H1 (cell line): Measurements from ENCODE around the gene KRT1. TPM values are rescaled to one million over a fixed set of nuclear protein-coding genes. Genes with fewer than 3 reads are reported as not detected.
A peak's percentile ranks its signal among the peaks of the same experiment; 100 is the strongest.

Source experiments
- CTCF ChIA-PET: fragments of 300-600 bp; sonication (Branson Sonifier 250); formaldehyde crosslinking; loops from one replicate; lab custom pipeline; 2021; ENCODE audit not compliant: partially characterized antibody; lab: Charles Lee
- POLR2A ChIA-PET: fragments of 300-600 bp; sonication (Branson Sonifier 250); formaldehyde crosslinking; loops from one replicate; lab custom pipeline; 2021; ENCODE audit warnings: inconsistent platforms; ENCODE audit not compliant: partially characterized antibody; lab: Charles Lee
- DNase-seq, 2 experiments: peaks; one replicate each; pipeline versions ENCODE4 v3.0.0 to v3.0.0-alpha.2; 2010 to 2022; ENCODE audit warnings: low spot score in 2 of 2, low read depth in 1 of 2, mixed read lengths in 1 of 2
- FAIRE-seq: peaks from 2 replicates; lab custom pipeline; 2011; peaks lifted over from hg19 to GRCh38; lab: Jason Lieb, UNC
- H2AFZ ChIP-seq: 2 replicates; pipeline ENCODE4 v1.8.1; 2012; ENCODE audit warnings: low read length, inconsistent platforms
- H2AK5ac ChIP-seq: 2 replicates; pipeline ENCODE4 v1.6.1; 2013; ENCODE audit warnings: low read depth, low read length
- H2BK120ac ChIP-seq: replicated peaks from 2 replicates; pipeline ENCODE3; 2013; ENCODE audit warnings: low read depth, low read length, inconsistent platforms
- H2BK12ac ChIP-seq: 2 replicates; pipeline ENCODE4 v1.6.1; 2013; ENCODE audit warnings: low read depth, low read length
- H2BK15ac ChIP-seq: 2 replicates; pipeline ENCODE4 v1.6.1; 2013; ENCODE audit warnings: low read length
- H2BK20ac ChIP-seq: 2 replicates; pipeline ENCODE4 v1.6.1; 2013; ENCODE audit warnings: low read length
- H2BK5ac ChIP-seq: 2 replicates; pipeline ENCODE4 v1.6.1; 2013; ENCODE audit warnings: low read depth, low read length
- H3K14ac ChIP-seq: 2 replicates; pipeline ENCODE4 v1.6.1; 2013; ENCODE audit warnings: inconsistent platforms; ENCODE audit not compliant: insufficient read length
- H3K18ac ChIP-seq: 2 replicates; pipeline ENCODE4 v1.6.1; 2013; ENCODE audit warnings: low read length; ENCODE audit errors: extremely low read depth
- H3K23ac ChIP-seq: 2 replicates; pipeline ENCODE4 v1.6.1; 2013; ENCODE audit warnings: inconsistent platforms; ENCODE audit not compliant: insufficient read length
- H3K23me2 ChIP-seq: 2 replicates; pipeline ENCODE4 v1.6.1; 2013; ENCODE audit warnings: low read depth, low read length
- H3K27ac ChIP-seq: 2 replicates; pipeline ENCODE4 v1.6.1; 2011; ENCODE audit warnings: low read depth, low read length, inconsistent platforms
- H3K27me3 ChIP-seq, 4 experiments: replicated peaks in 1 of 4; 1 replicate in 1 of 4; 2 replicates in 3 of 4; pipeline versions ENCODE4 v1.6.1 to v1.8.1; 2011 to 2013; ENCODE audit warnings: low read length in 3 of 4, mild to moderate bottlenecking in 3 of 4, inconsistent platforms in 2 of 4, mixed read lengths in 2 of 4, moderate library complexity in 1 of 4; ENCODE audit not compliant: control insufficient read depth in 3 of 4, insufficient read depth in 3 of 4; ENCODE audit errors: extremely low read depth in 1 of 4
- H3K36me3 ChIP-seq, 4 experiments: 2 replicates each; pipeline versions ENCODE4 v1.6.1 to v1.8.1; 2011 to 2013; ENCODE audit warnings: mild to moderate bottlenecking in 4 of 4, low read length in 3 of 4, moderate library complexity in 2 of 4, control low read depth in 1 of 4, inconsistent platforms in 1 of 4; ENCODE audit not compliant: insufficient read depth in 4 of 4, control insufficient read depth in 2 of 4
- H3K4ac ChIP-seq: replicated peaks from 2 replicates; pipeline ENCODE3; 2013; ENCODE audit warnings: low read length, low read depth, mixed read lengths, inconsistent platforms; ENCODE audit not compliant: insufficient read length
- H3K4me1 ChIP-seq, 4 experiments: replicated peaks in 1 of 4; 1 replicate in 1 of 4; 2 replicates in 3 of 4; pipeline versions ENCODE4 v1.6.1 to v1.8.1; 2011 to 2013; ENCODE audit warnings: low read length in 3 of 4, inconsistent platforms in 2 of 4, mixed read lengths in 1 of 4; ENCODE audit not compliant: insufficient read depth in 4 of 4, control insufficient read depth in 3 of 4
- H3K4me2 ChIP-seq, 2 experiments: 2 replicates each; pipeline versions ENCODE4 v1.6.1 to v1.8.1; 2011 to 2013; ENCODE audit warnings: low read depth in 2 of 2, low read length in 2 of 2, control low read depth in 1 of 2, inconsistent platforms in 1 of 2, mild to moderate bottlenecking in 1 of 2; ENCODE audit not compliant: insufficient read depth in 1 of 2
- H3K4me3 ChIP-seq, 4 experiments: fragments of 200-600, 300-600 bp in 1 of 4; sonication (generic), shearing (Covaris generic), sonication (Bioruptor Twin) in 1 of 4; 2 replicates each; pipeline versions ENCODE4 v1.5.1 to v1.8.1; 2011 to 2016; ENCODE audit warnings: low read length in 4 of 4, low read depth in 3 of 4, control low read depth in 2 of 4, inconsistent platforms in 2 of 4, mild to moderate bottlenecking in 2 of 4, mixed read lengths in 1 of 4, moderate library complexity in 1 of 4; ENCODE audit not compliant: insufficient read depth in 2 of 4; ENCODE audit errors: extremely low read depth in 1 of 4
- H3K56ac ChIP-seq: replicated peaks from 2 replicates; pipeline ENCODE3; 2013; ENCODE audit warnings: low read depth, mild to moderate bottlenecking, mixed read lengths, low read length, inconsistent platforms; ENCODE audit not compliant: insufficient read length
- H3K79me1 ChIP-seq: 2 replicates; pipeline ENCODE4 v1.6.1; 2013; ENCODE audit warnings: low read depth, low read length, control low read depth
- H3K79me2 ChIP-seq, 2 experiments: 2 replicates each; pipeline versions ENCODE4 v1.6.1 to v1.8.1; 2012 to 2013; ENCODE audit warnings: low read length in 2 of 2, mild to moderate bottlenecking in 2 of 2, inconsistent platforms in 1 of 2; ENCODE audit not compliant: insufficient read depth in 2 of 2, control insufficient read depth in 1 of 2
- H3K9ac ChIP-seq, 4 experiments: replicated peaks in 1 of 4; 1 replicate in 1 of 4; 2 replicates in 3 of 4; pipeline versions ENCODE4 v1.6.1 to v1.8.1; 2011 to 2013; ENCODE audit warnings: low read depth in 3 of 4, low read length in 3 of 4, control low read depth in 2 of 4, mild to moderate bottlenecking in 2 of 4, moderate library complexity in 2 of 4, inconsistent platforms in 1 of 4; ENCODE audit errors: extremely low read depth in 1 of 4
- H3K9me3 ChIP-seq, 2 experiments: 2 replicates each; pipeline versions ENCODE4 v1.6.1 to v1.8.1; 2012 to 2013; ENCODE audit warnings: mild to moderate bottlenecking in 2 of 2, moderate library complexity in 2 of 2, control low read depth in 1 of 2, inconsistent platforms in 1 of 2, low read depth in 1 of 2, low read length in 1 of 2, mixed read lengths in 1 of 2; ENCODE audit not compliant: insufficient read depth in 2 of 2
- H4K20me1 ChIP-seq, 2 experiments: replicated peaks in 1 of 2; 2 replicates each; pipeline versions ENCODE3 to v1.8.1; 2011 to 2013; ENCODE audit warnings: inconsistent platforms in 2 of 2, low read length in 2 of 2, mild to moderate bottlenecking in 1 of 2; ENCODE audit not compliant: insufficient read depth in 2 of 2, control insufficient read depth in 1 of 2
- H4K5ac ChIP-seq: 2 replicates; pipeline ENCODE4 v1.6.1; 2013; ENCODE audit warnings: low read length, low read depth, mixed read lengths, inconsistent platforms; ENCODE audit not compliant: insufficient read length
- H4K8ac ChIP-seq: 2 replicates; pipeline ENCODE4 v1.8.0; 2013; ENCODE audit warnings: mild to moderate bottlenecking, moderate library complexity, low read length, inconsistent platforms; ENCODE audit not compliant: insufficient read depth; ENCODE audit errors: extremely low read depth
- H4K91ac ChIP-seq: replicated peaks from 2 replicates; pipeline ENCODE3; 2013; ENCODE audit warnings: low read length, mixed read lengths, inconsistent platforms; ENCODE audit not compliant: insufficient read length
- BRCA1 ChIP-seq: IDR thresholded peaks from 2 replicates; pipeline ENCODE4 v1.6.1; 2012; ENCODE audit warnings: low read depth, low read length, improper control_type of control experiment
- CEBPB ChIP-seq: IDR thresholded peaks from 2 replicates; pipeline ENCODE4 v1.6.1; 2012; ENCODE audit warnings: low read depth, low read length
- CHD2 ChIP-seq: IDR thresholded peaks from 2 replicates; pipeline ENCODE4 v1.6.1; 2012; ENCODE audit warnings: low read length, improper control_type of control experiment
- GABPA ChIP-seq: IDR thresholded peaks from 2 replicates; pipeline ENCODE4 v1.6.1; 2011; ENCODE audit warnings: mild to moderate bottlenecking, low read length, moderate library complexity, borderline replicate concordance; ENCODE audit not compliant: insufficient read depth
- HDAC2 ChIP-seq, 2 experiments: fragments of 300-600 bp in 1 of 2; sonication (generic) in 1 of 2; IDR thresholded peaks; 2 replicates each; pipeline ENCODE4 v1.6.1; 2011 to 2012; ENCODE audit warnings: low read depth in 2 of 2, low read length in 2 of 2, mild to moderate bottlenecking in 2 of 2, moderate library complexity in 2 of 2, borderline replicate concordance in 1 of 2, inconsistent platforms in 1 of 2
- KDM4A ChIP-seq: IDR thresholded peaks from one replicate; pipeline ENCODE4 v1.7.1; 2012; ENCODE audit warnings: low read depth, mild to moderate bottlenecking, moderate library complexity, low read length, inconsistent platforms; ENCODE audit not compliant: severe bottlenecking
- POLR2A ChIP-seq, 2 experiments: IDR thresholded peaks; 1 replicate in 1 of 2; 2 replicates in 1 of 2; pipeline ENCODE4 v1.6.1; 2011; ENCODE audit warnings: low read depth in 2 of 2, low read length in 2 of 2, mild to moderate bottlenecking in 2 of 2; ENCODE audit errors: control extremely low read depth in 1 of 2
- SAP30 ChIP-seq: fragments of 300-600 bp; sonication (generic); IDR thresholded peaks from 2 replicates; pipeline ENCODE4 v1.7.1; 2012; ENCODE audit warnings: low read length, moderate library complexity, mild to moderate bottlenecking, inconsistent platforms; ENCODE audit not compliant: insufficient read depth, insufficient replicate concordance
- SIRT6 ChIP-seq: IDR thresholded peaks from one replicate; pipeline ENCODE4 v1.7.1; 2012; ENCODE audit warnings: low read length, inconsistent platforms
- TBP ChIP-seq: IDR thresholded peaks from 2 replicates; pipeline ENCODE4 v1.6.1; 2011; ENCODE audit warnings: low read depth, low read length, improper control_type of control experiment
- WGBS, 2 experiments: shearing (Covaris generic) in 1 of 2; methylation state at CpG; one replicate each; pipeline versions ENCODE4 v1.1.6 to v1.1.7; 2013 to 2015; ENCODE audit warnings: low lambda C conversion rate in 2 of 2, mixed read lengths in 2 of 2, inconsistent platforms in 1 of 2, low coverage in 1 of 2, missing lambda C conversion rate in 1 of 2; ENCODE audit not compliant: insufficient replicate concordance in 2 of 2, insufficient coverage in 1 of 2, insufficient read length in 1 of 2; ENCODE audit errors: extremely low coverage in 1 of 2, missing lambda C conversion rate in 1 of 2; 5-methylcytosine and 5-hydroxymethylcytosine counted together
- polyA plus RNA-seq, 7 experiments: library from polyadenylated mRNA; depleted of rRNA in 3 of 7; stranded (reverse) in 5 of 7; unstranded in 2 of 7; fragments of >200 nt in 5 of 7; fragments of 200-250 nt in 2 of 7; gene quantifications; 1 replicate in 5 of 7; 2 replicates in 1 of 7; 4 replicates in 1 of 7; pipeline versions ENCODE4 v1.2.1 to v1.2.3, GENCODE V29; 2011 to 2013; ENCODE audit warnings: missing spikeins in 2 of 7, mixed read lengths in 2 of 7
- total RNA-seq: library from RNA; stranded (reverse); fragmentation: NEBNext Ultra II Directional; extraction: Animal tissue kit (Norgen Biotek cat#: 25700); gene quantifications from 2 replicates; pipeline ENCODE4 v1.2.1, GENCODE V29; 2021
- TF ChIP-seq, protein P1 (sequence below): IDR thresholded peaks from 2 replicates; pipeline ENCODE4 v1.6.1; 2012; ENCODE audit warnings: inconsistent platforms
- TF ChIP-seq, protein P2 (sequence below): IDR thresholded peaks from 2 replicates; pipeline ENCODE4 v1.6.1; 2012; ENCODE audit warnings: inconsistent platforms

Gene KRT1
- total and polyA plus RNA-seq, 2 of the 8 experiments (the other 6 are each of a cell fraction or from before 2014, with no cell fraction given), result not detected

DNA sequence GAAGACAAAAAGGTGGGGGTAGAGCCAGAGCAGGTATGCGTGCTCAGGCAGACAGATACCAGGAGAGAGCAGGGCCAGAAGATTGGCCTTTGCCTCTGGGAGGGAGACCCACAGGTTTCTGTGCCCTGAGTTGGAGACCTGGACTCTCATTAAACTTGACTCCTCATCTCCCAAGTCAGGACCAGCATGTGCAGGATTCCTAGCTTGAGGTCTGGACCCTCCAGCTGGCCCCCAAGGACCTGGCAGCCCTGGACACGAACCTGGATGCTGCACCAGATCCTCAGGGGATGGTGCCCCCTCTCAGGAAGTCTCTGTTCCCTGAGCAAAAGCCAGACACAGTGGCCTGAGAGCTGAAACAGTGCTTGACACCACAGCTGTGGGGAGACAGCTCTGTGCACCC lies 51.4 kb downstream of the KRT1 start:
- no peak overlapping the region for H2AFZ ChIP-seq
- no peak for FAIRE-seq
- no peak overlapping the region for H3K27ac ChIP-seq
- no peaks in the 10 kb centered on the region for H3K4me1 ChIP-seq
- no peak overlapping the region for H3K4ac ChIP-seq
- no peak overlapping the region for H2BK12ac ChIP-seq
- WGBS, 2 experiments, result 69% methylated on average over 2 of the region's 2 CpGs; no CpG with 5 or more reads in 1 of the 2 experiments
- H3K79me1 ChIP-seq, result no peaks in the 10 kb centered on the region; the same call in 1 of the 2 replicates
- no peak overlapping the region for H4K5ac ChIP-seq
- H3K18ac ChIP-seq, result no peak overlapping the region
- H3K4me2 ChIP-seq, result no peak overlapping the region
- ChIA-PET POLR2A (interaction anchor here (0.6 kb wide), 1 partner anchor 242 kb away, joined by 3 read pairs; no protein-coding TSS in a partner anchor), CTCF (interaction anchor here (0.9 to 1.7 kb wide), 3 partner anchors 17 to 242 kb away, joined by 3 to 6 read pairs (median 3); no protein-coding TSS in a partner anchor)
- H2BK15ac ChIP-seq, result no peak overlapping the region
- H3K27me3 ChIP-seq, result no peaks in the 10 kb centered on the region; a peak in 2 of 7 replicates
- no peak overlapping the region for H3K4me3 ChIP-seq
- no peak overlapping the region for H3K23ac ChIP-seq
- no peak overlapping the region for H4K91ac ChIP-seq
- H2BK5ac ChIP-seq, result no peak overlapping the region
- no peaks in the 10 kb centered on the region for H3K9me3 ChIP-seq
- no peak overlapping the region for H3K14ac ChIP-seq
- H2BK120ac ChIP-seq, result no peak overlapping the region
- peak in 1 of 2 experiments; percentile 17 for DNase-seq
- H4K20me1 ChIP-seq, result no peaks in the 10 kb centered on the region
- no peak overlapping the region for H4K8ac ChIP-seq
- no peak overlapping the region for H3K56ac ChIP-seq
- no peak overlapping the region for H2AK5ac ChIP-seq
- no peak overlapping the region for H2BK20ac ChIP-seq
- no peaks in the 10 kb centered on the region for H3K23me2 ChIP-seq
- H3K79me2 ChIP-seq, result no peaks in the 10 kb centered on the region
- H3K9ac ChIP-seq, result no peak overlapping the region
- no peaks in the 10 kb centered on the region for H3K36me3 ChIP-seq
- TF ChIP-seq CHD2, result no peak
- TF ChIP-seq HDAC2 (IDR thresholded peaks at IDR 0.05; ENCODE audit: borderline replicate concordance in 1 of 2, low read depth in 2 of 2, low read length in 2 of 2), result no peak
- TF ChIP-seq SIRT6, result no peak
- TF ChIP-seq CEBPB, result no peak
- TF ChIP-seq, protein P1, sequence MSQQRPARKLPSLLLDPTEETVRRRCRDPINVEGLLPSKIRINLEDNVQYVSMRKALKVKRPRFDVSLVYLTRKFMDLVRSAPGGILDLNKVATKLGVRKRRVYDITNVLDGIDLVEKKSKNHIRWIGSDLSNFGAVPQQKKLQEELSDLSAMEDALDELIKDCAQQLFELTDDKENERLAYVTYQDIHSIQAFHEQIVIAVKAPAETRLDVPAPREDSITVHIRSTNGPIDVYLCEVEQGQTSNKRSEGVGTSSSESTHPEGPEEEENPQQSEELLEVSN, result no peak
- no peak for TF ChIP-seq SAP30
- TF ChIP-seq TBP, result no peak
- no peak for TF ChIP-seq GABPA
- TF ChIP-seq KDM4A, result no peak
- TF ChIP-seq BRCA1, result no peak
- TF ChIP-seq, protein P2, sequence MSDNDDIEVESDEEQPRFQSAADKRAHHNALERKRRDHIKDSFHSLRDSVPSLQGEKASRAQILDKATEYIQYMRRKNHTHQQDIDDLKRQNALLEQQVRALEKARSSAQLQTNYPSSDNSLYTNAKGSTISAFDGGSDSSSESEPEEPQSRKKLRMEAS, result no peak
- no peak for TF ChIP-seq POLR2A (IDR thresholded peaks at IDR 0.05; ENCODE audit: control extremely low read depth in 1 of 2, low read depth in 2 of 2, low read length in 2 of 2)
